ENCODE data around the gene SGPL1.
A peak's percentile ranks its signal among the peaks of the same experiment; 100 is the strongest.
"Not testable (repeated sequence)": the region's sequence is repeated elsewhere in the genome, so short reads cannot be mapped to it uniquely, and the experiment has no call there.

The SGPL1 gene

DNA sequence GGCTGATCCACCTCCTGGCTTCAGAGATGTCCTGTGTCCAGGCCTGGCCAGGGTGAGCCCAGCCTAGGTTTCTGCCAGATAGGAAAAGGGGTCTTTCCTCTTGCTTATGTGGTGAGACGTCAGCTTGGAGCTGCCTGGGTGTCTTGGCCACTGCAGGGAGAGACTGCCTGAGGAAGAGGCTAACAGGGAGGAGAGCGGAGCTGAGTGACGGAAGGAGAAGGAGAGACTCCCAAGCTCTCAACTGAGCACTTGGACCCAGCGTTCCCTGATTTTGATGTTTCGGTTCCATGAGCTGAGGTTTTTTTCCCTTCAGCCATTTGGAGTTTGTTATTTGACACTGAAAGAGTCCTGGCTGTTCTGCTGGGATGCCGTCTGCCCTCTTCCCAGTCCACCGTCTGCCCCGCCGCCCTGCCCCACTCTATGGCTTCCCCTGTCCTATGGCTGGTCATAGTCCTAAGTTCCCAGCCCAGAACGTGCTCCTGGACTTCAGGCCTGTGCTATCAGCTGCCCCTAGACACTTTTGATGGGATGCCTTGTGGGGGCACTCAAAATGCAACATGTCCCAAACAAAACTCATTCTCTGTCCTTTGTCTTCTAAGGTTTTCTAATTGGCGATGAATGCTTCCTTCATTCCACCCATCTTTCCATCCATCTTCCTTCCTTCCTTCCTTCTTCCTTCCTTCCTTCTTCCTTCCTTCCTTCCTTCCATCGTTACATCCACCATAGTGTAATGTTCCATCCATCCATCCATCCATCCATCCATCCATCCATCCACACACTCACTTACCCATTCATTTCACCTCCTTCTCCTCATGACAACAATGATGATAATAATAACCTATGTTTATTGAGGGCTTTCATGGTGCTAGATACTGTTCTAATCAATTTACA, 92.9 kb downstream of the SGPL1 start:
- DNase-seq, result no peak

DNA sequence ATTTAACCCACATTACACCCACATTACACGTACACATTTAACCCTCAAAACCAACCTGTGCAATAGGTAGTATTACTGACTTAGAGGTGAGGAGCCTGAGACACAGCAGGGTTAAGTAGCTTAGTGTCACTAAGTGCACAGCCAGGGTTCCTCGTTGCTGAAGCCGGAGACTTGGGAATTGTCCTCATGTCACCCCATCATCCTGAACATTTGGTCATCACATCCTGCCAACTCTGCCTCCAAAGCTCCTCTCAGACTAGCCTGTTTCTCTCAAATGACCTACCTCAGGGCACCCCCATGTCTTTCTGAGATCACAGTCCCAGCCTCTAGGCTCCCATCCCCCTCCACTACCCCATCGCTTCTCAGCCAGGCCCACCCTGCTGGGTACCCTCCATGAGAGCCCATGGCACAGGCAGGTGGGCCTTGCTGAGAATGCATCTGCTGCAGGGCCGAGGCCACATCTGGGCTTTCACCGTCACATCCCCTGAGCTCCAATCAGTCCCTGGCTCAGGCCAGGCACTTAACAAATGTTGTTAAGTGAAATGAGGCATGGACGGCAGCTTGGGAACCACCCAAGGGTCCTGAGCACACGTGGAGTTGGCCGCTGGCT, 93.7 kb downstream of the SGPL1 start:
- no peak for DNase-seq

DNA sequence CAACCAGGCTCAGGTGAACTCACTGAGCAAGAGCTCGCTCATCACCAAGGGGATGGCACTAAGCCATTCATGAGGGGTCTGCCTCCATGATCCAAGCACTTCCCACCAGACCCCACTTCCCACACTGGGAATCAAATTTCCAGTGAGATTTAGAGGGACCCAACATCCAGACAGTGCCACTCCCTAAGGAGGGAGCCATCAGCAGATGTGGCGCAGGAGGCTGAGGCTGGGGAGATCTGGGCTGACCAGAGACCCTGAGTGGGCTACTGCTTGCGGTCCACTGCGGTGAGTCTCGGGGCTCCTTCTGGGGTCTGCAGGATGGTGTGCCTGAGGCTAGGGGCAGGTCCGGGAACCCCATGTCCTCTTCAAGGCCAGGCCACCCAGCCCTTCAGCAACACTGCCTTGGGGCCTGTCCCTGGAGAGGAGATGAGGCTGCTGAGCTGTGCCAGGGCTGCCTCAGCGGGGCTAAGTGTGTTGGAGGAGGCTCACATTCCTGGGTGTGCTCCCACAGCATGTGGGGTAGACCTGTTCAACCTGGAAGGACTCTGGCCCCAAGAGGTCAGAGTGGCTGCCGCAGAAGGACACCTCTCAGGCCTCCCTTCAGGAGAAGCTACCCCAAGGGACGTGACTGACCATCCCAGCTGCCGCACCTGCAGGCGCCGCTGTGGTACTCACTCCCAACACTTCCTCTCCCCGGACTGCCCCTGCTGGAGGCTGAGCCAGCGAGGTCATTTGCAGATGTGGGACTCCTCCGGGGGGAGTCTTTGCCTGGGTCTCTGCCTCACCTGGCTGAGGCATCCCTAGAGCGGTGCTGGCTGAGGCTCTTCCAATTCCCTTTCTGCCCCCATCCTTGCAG, 95.0 kb downstream of the SGPL1 start:
- no peak for DNase-seq

DNA sequence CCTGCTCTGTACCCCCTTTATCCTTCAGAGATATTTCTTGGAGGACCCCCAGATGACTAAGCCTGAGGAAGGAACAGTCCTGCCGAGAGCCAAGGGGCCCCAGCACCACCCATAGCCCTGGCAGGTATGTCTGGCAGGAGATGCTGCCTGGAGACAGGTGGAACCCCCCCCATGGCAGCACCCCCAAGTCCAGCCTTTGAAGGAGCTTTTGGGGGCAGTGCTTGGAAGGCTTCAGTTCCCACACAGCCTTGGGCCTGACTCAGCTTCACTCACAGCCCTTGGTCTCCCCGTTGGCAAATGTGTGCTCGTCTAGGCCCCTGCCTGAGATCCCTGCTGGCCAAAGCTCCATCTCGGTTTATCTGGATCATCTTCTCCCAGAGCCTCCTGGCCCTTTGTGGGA, 95.6 kb downstream of the SGPL1 start:
- DNase-seq, result no peak

DNA sequence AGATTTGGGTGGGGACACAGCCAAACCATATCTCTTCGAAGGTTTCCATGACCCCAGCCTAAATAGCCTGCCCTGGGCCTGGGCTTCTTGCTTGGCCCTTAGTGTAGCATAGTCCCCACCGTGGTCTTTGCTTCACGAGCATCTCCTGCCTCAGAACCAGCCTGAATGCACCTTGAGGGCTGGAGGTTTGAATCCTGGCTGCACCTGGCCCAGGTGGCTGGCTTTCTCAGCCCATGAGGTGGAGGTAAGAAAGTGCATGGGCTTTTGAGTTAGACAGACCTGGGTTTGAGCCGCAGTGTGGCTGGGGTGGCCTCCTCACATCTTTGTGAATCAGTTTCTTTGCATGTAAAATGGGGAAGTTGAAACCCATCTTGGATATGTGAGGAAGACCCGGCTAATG, 96.8 kb downstream of the SGPL1 start:
- no peak for DNase-seq

DNA sequence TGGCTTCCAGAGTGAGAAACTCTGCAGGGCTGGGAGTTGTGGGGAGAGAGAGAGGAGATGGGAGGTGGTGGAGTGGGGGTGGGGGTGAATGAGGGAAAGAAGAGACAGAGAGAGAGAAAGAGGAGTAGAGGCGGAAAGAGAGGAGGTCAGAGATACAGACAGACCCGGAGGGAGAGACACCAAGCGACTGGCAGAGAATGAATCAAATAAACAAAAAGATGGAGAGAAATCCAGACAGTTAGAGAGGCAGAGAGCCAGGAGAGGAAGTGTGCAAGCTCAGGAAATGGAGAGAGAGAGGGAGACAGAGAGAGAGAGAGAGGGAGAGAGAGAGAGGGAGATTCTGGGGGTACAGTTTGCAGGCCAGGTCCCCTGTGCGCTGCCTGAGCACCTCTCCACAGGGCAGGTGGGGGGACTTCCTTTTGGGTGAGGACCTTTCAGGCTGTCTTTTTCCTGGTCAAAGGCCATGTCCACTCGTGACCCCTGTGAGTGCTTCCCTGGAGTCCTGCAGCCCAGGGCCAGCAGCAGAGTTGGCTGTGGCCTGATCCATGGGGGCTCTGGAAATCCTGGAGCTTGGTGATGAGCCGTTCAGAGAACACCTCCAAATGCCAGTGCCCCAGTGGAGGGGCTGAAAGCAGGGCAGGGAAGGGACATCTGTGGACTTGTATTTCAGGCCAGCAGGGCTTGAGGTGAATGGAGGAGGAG, 97.6 kb downstream of the SGPL1 start:
- DNase-seq, result no peak

DNA sequence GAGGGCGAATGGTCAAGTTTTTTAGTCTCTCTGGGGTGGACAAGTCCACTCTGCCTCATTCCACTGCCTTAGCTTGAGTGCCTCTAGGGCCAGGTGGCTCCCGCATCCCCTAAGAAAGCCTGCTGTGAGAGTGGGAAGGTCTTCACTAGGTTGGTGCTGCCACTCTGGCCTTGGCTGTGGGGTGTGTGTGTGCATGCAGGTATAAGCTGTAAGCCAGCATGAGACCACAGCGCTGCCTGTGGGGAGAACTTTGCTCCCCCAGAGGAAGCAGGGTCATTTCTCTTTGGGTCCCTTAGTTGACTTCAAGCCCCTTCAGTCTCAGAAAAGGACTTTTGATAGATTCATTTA, 98.1 kb downstream of the SGPL1 start:
- no peak for DNase-seq

DNA sequence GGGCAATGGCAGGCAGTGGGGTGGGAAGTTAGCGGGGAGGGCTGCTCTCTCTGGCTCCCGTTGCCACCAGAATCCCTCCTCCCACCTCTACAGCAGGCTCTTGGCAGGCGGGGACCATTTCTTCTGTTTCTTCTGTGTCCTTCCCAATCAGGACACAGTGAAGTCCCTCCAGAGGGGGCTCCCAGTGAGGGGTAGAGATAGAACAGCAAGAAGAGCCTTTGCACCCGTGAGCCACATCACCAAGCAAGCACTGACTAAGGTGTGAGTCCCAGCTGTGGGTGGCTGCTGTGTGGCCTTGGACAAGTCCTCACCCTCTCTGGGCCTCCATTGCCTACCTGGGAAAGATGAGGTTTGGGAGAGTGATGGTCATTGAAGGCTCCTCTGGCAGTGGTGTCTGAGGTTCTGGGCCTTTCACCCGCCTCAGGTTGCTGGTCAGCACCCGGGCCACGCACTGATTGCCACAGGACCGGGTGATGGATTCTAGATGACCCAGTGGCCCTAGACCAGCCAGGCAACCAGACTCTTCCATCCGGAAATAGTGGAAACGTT, 98.6 kb downstream of the SGPL1 start:
- no peak for DNase-seq

DNA sequence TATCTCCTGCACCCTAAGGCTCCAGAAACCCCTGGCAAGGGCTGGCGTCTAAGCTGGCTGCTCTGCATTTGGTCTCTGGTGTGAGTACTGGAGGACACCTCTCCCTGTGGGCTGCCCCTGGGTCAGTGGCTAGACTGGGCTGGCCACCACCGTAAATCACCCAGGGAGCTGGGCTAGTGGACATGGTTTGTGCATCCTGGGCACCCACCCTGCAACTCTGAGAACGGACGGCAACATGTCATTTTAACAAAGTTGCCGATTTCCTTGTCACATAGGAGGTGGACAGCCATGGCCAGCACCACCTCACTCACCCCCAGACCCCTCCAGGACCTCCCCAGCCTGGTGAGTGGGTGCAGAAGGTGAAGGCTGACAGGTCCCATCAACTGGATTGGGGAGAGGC, 99.5 kb downstream of the SGPL1 start:
- DNase-seq, result no peak

DNA sequence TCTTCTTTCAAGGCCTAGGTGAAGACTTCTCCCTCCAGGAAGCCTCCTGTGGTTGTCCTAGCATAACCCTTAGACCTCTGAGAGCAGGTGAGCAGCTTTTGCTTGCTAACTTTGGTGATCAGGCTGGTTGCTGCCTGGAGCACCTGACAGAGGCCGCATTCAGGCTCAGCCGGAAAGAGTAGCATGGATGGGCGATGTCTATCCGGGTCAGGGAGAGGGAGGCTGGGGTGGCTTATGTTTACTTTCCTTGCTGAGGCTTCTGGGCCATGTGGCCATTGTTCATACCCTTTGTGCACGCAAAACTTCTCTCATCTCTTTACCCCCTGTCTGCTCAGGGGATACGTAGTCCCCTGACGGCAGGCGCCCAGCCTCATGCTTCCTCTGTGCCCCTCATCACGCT, 100.1 kb downstream of the SGPL1 start:
- no peak for DNase-seq

DNA sequence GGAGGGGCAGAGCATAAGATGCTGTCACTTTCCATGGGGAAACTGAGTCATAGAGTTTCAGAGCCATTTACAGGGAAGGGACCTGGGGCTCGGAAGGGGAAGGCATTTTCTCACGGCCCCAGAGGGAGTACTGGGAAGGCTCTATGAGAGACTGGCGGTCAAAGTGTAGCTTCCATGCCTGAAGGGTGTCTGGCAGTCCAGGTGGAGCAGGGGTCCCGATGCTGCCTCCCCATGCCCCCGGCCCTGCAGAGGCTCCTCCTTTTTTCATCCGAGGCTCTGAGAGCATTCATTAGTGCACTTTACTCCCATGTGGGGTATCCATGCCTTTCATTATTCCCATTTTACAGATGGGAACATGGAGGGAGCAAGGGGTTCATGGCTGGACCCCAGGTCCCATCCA, 100.5 kb downstream of the SGPL1 start:
- DNase-seq, result no peak

DNA sequence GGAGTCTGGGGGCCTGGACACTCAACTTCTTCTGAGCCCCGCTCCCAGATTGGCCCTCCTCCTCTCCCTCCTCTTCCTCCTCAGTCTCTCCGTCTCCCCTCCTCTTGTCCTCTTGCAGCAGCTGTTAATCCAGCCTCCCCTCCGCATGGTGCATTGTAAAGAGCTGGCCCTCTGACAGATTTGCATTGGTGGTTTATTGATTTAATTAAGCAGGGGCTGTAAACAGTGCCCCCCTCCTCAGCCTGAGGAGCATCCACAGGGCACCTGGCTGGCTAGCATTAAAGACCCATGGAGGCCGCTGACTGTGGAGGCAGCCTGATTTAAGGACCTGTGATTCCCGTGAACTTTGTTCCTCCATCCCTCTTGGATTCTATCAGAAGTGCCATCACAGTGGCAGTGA, 101.5 kb downstream of the SGPL1 start:
- DNase-seq, result no peak

DNA sequence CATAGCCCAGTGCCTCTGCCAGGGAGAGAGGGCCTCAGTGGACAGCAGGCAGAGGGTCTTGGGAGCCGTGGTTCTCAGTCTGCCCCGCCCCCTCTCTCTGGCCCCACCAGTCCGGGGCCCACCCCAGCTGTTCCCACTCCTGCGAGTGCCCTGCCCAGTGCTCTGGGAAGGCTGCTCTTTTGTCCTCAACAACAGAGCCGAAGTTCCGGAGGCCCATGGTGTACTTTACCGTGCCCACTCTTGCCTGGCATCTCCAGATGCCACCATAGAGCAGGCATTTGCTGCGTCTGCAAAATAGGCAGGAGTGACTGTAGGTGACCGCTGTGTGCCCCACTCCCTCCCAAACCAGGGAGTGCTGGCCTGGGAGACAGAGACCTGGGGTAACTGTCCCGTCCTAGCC, 101.9 kb downstream of the SGPL1 start:
- no peak for DNase-seq

DNA sequence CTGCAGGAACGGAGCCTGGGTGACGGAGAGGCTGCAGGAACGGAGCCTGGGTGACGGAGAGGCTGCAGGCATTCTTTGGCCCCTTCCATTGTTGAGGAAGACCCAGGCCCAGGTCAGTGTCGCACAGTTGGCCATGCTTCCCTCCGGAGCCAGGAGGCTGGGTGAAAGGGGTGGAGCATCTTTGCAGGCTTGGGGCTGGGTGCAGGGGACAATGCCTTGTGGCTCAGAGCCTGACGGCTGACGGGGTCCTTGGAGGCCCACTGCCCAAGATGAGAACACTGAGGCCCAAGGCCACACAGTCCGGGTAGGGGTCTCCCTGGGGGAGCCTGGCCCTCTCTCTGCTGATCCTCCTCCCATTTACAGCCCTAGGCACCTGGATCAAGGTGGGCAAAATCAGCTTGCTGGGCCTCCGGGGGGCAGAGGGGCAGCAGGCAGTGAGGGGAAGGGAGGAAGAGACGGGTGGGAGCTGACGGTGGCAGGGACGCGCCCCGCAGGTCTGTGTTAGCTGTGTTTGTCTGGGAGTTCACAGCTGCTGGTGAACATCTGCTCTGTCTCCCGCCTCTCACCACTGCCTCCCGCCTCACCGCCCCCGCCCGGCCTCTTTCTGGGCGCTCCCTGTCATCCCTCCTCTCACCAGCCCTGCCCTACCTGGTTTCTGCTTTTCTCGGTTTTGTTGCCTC, 103.2 kb downstream of the SGPL1 start:
- no peak for DNase-seq

DNA sequence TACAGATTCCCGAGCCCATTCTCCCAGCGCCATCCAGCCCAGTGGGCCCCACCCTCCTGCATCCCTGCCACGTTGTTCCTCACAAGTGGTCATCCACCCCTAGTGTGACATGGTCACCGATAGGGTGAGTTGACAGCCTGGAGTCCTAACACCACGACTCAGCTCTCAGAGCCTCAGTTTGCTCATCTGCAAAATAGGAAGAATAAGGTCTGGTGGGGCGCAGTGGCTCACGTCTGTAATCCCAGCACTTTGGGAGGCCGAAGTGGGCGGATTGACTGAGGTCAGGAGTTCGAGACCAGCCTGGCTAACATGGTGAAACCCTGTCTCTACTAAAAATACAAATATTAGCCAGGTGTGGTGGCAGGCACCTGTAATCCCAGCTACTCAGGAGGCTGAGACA, 104.2 kb downstream of the SGPL1 start:
- DNase-seq, result not testable (repeated sequence)

DNA sequence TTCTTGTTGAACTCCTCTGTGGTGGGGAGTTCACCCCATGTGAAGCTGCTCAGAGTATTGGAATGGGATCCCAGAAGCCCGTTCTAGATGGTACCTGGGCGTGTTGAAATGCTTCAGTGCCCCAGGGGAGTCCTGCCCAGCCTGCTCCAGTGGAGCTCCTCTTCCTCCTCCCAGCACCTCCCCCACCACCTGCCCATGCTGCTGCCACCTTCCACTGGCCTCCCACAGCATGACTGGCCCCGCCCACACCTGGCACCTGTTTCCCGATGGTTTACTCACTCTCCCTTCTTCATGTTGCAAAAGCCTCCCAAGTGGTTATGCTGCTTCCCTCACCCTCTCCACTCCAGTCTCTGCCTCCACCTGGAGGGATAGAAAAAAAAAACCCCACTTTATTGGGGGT, 104.8 kb downstream of the SGPL1 start:
- DNase-seq, result no peak

DNA sequence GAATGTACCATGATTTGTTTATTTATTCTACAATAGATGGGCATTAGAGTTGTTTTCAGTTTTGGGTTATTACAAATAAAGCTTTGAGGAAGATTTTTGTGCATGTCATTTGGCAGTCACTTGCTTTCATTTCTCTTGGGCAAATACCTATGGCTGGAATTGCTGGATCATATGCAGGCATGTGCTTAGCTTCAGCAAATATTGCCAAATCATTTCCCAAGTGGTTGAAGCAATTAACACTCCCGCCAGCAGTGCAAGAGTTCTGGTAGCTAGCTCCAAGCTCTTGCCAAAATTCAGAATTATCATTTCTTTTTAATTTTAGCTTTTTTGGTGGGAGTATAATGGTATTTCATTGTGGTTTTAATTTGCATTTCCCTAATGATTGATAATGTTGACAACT, 105.5 kb downstream of the SGPL1 start:
- no peak for DNase-seq

DNA sequence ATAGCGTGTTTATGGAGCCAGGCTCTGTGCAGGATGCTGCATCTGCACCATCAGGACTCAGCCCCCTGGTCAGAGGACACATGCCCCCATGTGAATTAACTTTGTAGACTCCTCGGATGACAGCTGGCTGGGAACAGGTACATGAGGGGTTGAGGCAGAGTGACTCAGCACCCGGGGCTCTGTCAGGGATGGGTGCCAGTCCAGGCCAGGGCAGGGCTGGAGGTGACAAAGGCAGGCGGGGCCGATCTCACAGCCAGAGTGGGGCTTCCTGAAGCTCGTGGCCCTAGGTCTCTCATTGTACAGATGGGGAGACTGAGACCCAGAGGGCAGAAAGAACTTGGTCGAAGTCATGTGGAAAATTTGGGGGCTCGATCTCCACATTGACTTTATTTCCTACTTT, 107.9 kb downstream of the SGPL1 start:
- DNase-seq, result no peak

DNA sequence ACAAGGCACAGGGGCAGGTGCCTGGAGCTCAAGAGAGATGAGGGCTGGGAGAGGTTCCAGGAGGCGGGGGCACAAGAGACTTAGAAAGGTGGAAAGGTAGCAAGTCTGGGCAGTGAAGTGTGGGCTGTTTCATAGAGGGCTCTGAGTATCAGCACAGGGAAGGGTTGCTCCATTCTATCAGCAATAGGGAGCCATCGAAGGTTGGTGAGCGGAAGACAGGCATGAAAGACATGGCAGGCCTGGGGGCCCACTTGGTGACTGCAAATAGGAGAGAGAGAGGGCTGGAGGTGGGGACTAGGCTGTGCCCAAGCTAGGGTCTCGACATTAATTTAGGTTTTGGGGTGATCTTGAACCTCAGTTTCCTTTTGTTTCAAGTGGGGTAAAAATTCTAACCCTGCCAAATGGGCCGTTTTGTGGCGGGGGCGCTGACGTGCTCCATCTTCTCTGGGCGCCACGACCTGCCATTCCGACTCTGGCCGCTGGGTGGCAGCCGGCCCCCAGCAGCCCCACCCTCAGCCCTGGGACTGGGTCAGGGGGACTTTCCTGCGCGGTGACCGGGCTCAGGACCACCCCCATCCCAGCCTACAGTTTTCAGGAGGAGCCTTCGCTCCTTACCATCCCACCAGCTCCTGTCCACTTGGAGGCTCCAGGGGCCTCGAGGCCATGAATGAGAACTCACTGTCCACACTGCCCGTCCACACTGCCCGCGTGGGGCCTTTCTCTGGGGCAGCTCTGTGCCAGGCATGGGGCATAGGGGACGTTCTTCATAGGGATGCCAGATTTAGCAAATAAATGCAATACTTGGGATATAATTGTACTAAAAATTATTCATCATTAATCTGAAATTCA, 109.9 kb downstream of the SGPL1 start:
- DNase-seq, result peak; percentile 21

DNA sequence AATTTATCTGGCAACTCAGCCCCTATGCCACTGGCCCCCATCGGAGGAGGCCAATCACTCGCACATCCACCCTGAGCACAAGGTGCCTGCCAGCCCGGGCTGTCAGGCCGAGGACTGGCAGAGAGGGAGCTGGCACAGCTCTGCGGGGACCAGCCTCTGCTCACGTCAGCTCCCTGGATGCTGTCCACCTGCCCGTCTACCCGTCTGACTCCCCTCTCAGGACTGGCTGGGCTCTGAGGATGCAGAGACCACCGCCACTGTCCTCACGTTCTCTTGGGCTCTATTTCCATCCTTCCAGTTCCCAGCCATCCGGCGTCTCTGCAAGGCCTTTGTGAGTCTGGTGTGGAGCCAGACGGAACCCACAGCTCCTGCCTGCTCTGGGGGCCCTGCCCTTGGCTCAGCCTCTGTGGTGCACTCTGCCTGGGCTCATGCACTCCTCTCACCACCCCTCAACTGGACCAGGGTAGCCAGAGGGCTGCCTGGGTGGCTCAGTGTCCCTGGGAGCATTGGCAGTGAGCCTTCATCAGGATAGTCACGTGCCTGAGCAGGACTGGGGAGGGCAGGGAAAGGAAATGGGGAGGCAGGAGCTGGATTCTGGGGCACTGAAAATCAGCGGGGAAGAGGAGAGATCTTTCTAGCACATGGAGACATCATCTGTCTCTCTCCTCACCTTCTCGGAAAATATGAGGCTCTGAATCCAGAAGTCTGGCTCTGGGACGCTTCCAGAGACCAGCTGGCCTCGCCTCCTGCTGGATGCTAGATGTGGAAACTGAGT, 110.7 kb downstream of the SGPL1 start:
- no peak for DNase-seq

Measured in hematopoietic multipotent progenitor cell treated with erythropoietin and hydrocortisone succinate and interleukin-3 and kit ligand, for 8 days (in vitro differentiated cells).